ENCODE results near the gene EDC3.

The EDC3 gene

DNA sequence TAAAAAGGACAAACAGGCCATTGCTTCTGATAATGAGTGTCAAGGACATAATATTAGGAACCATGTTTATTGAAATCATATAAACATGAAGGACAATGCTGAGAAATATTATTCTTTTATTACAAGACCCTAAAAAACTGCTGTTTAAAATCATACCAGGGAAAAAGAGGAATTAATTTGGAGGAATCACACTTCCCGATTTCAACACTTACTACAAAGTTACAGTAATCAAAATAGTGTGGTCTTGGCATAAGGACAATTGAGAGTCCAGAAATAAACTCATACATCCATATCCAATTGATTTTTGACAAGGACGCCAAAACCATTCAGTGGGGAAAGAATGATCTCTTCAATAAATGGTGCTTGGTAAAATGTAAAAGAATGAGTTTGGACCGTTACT, 16.5 kb upstream of the EDC3 start:
- no peaks in the 10 kb centered on the region for H4K20me1 ChIP-seq (ENCODE audit: insufficient read depth)
- no peak overlapping the region for H3K9ac ChIP-seq
- H3K27ac ChIP-seq, result no peak overlapping the region
- TF ChIP-seq CTCF (conservative IDR thresholded peaks at IDR 0.05; ENCODE audit: low read depth, low read length), result no peak
- H3K36me3 ChIP-seq (ENCODE audit: insufficient read depth), result no peaks in the 10 kb centered on the region
- H2AFZ ChIP-seq (ENCODE audit: low read depth), result no peak overlapping the region
- no peaks in the 10 kb centered on the region for H3K27me3 ChIP-seq (ENCODE audit: insufficient read depth, low read depth)
- peaks cover 5% of the 10 kb centered on the region for H3K4me1 ChIP-seq (ENCODE audit: low read depth, poor library complexity, severe bottlenecking)
- no peaks in the 10 kb centered on the region for H3K79me2 ChIP-seq (ENCODE audit: insufficient read depth, low read depth)
- H3K4me3 ChIP-seq (IDR thresholded peaks at IDR 0.05; ENCODE audit: insufficient read depth, low read depth, low read length), result no peak overlapping the region
- H3K4me2 ChIP-seq, result no peak overlapping the region

- no peak for TF ChIP-seq CTCF (conservative IDR thresholded peaks at IDR 0.05; ENCODE audit: low read depth, low read length)
- H4K20me1 ChIP-seq (ENCODE audit: insufficient read depth), result no peaks in the 10 kb centered on the region
- no peaks in the 10 kb centered on the region for H3K36me3 ChIP-seq (ENCODE audit: insufficient read depth)
- H3K4me1 ChIP-seq (ENCODE audit: low read depth, poor library complexity, severe bottlenecking), result peaks cover 5% of the 10 kb centered on the region
- H3K9ac ChIP-seq, result no peak overlapping the region
- H2AFZ ChIP-seq (ENCODE audit: low read depth), result no peak overlapping the region
- H3K79me2 ChIP-seq (ENCODE audit: insufficient read depth, low read depth), result no peaks in the 10 kb centered on the region
- no peak overlapping the region for H3K27ac ChIP-seq
- H3K4me3 ChIP-seq (IDR thresholded peaks at IDR 0.05; ENCODE audit: insufficient read depth, low read depth, low read length), result no peak overlapping the region
- no peak overlapping the region for H3K4me2 ChIP-seq
- no peaks in the 10 kb centered on the region for H3K27me3 ChIP-seq (ENCODE audit: insufficient read depth, low read depth)
Measured at GRCh38 chr15:74710319-74711094, 14.7 kb upstream of the EDC3 start.

GRCh38 chr15:74709892-74710291, 14.1 kb upstream of the EDC3 start:
- TF ChIP-seq CTCF (conservative IDR thresholded peaks at IDR 0.05; ENCODE audit: low read depth, low read length), result no peak
- no peak overlapping the region for H3K4me2 ChIP-seq
- no peaks in the 10 kb centered on the region for H3K27me3 ChIP-seq (ENCODE audit: insufficient read depth, low read depth)
- no peak overlapping the region for H3K9ac ChIP-seq
- H3K79me2 ChIP-seq (ENCODE audit: insufficient read depth, low read depth), result no peaks in the 10 kb centered on the region
- no peak overlapping the region for H3K27ac ChIP-seq
- peaks cover 5% of the 10 kb centered on the region for H3K4me1 ChIP-seq (ENCODE audit: low read depth, poor library complexity, severe bottlenecking)
- H4K20me1 ChIP-seq (ENCODE audit: insufficient read depth), result no peaks in the 10 kb centered on the region
- H2AFZ ChIP-seq (ENCODE audit: low read depth), result no peak overlapping the region
- no peaks in the 10 kb centered on the region for H3K36me3 ChIP-seq (ENCODE audit: insufficient read depth)
- no peak overlapping the region for H3K4me3 ChIP-seq (IDR thresholded peaks at IDR 0.05; ENCODE audit: insufficient read depth, low read depth, low read length)

DNA sequence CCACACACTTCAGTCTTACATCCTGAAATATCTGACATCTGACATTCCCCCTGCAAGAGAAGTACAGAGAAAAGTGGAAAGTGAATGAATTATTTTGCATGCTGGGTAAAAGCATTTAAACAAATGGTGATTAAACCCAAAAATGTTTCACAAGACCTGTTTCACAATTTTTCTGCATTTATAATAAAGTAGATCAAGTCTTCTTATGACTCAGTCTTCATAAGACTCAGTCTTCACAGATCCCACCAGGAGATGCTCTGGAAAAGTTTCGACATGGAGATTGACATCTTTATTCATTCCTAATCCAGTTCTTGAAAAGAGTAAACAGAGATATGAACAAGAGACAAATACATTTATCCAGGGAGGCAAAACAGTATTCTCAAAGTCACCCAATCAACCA, 13.2 kb upstream of the EDC3 start:
- H3K36me3 ChIP-seq (ENCODE audit: insufficient read depth), result no peaks in the 10 kb centered on the region
- no peak overlapping the region for H3K9ac ChIP-seq
- H3K79me2 ChIP-seq (ENCODE audit: insufficient read depth, low read depth), result no peaks in the 10 kb centered on the region
- H3K27ac ChIP-seq, result no peak overlapping the region
- H3K27me3 ChIP-seq (ENCODE audit: insufficient read depth, low read depth), result no peaks in the 10 kb centered on the region
- no peak overlapping the region for H3K4me3 ChIP-seq (IDR thresholded peaks at IDR 0.05; ENCODE audit: insufficient read depth, low read depth, low read length)
- no peaks in the 10 kb centered on the region for H4K20me1 ChIP-seq (ENCODE audit: insufficient read depth)
- H2AFZ ChIP-seq (ENCODE audit: low read depth), result no peak overlapping the region
- peaks cover 5% of the 10 kb centered on the region for H3K4me1 ChIP-seq (ENCODE audit: low read depth, poor library complexity, severe bottlenecking)
- no peak overlapping the region for H3K4me2 ChIP-seq
- no peak for TF ChIP-seq CTCF (conservative IDR thresholded peaks at IDR 0.05; ENCODE audit: low read depth, low read length)

Data from KMS-11 (cell line).